ENCODE measurements around the gene TMEM63C.
A peak's percentile ranks its signal among the peaks of the same experiment; 100 is the strongest.

The TMEM63C gene

DNA sequence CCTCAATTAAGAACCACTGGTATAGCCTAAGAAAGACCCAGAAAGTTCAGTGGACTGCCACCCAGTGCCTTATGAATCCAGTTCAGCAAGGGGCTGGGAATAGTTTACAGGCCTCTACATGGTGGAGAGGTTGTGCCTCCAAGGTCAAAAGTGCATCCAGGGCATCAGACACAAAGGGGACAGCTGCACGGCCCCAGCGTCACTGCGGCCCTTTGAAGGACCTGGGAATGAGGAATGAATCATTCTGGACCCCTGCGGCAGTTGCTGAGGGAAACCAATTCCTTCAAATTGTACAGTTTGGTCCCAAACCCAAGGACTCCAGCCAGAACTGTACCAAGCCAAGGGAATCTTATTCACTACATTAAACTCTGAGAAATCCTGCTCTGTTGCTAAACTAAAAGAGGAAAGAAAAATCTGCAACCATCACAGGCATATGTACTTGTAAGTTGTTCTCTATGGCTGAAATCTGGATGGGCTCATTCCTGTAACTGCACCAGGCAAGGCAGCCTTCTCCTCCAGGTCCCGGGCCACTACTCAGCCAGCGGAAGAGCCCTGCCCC is 100.3 kb downstream of the TMEM63C start:
- no peak for DNase-seq

DNA sequence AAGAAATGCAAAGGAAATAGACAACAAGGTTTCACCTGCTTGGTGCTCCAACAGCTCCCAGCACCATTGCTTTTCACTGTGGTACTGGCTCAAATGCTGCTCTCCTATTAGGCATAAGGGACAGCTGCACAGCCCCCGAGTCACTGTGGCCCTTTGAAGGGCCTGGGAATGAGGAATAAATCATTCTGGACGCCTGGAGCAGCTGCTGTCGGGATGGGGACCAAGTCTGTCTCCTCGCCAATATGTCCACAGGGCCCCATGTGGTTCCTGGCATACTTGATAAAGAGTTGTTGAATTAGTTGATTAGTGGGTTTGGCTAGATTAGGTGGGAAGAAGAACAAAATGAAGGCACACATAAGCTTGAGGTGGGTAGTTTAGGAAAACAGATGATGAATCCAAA is 102.5 kb downstream of the TMEM63C start:
- no peak for DNase-seq

DNA sequence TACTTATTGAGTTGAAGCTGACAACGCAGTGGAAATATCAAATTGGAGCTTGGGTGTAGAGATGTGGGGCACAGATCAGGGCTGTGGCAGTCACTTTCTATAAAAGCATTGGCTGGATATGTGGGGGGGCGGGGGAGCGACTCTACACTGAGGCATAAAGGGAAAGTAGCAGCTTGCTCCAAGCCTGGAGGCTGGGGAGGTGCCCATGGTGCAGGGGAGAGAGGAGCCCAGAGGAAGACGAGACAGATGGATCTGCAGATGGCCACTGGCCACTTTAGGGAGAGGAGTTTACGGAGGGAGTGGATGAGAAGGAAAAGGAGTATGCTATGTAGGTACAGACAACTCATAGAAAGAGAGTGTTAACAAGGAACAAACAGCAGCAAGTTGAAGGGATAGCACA is 102.9 kb downstream of the TMEM63C start:
- no peak for DNase-seq

DNA sequence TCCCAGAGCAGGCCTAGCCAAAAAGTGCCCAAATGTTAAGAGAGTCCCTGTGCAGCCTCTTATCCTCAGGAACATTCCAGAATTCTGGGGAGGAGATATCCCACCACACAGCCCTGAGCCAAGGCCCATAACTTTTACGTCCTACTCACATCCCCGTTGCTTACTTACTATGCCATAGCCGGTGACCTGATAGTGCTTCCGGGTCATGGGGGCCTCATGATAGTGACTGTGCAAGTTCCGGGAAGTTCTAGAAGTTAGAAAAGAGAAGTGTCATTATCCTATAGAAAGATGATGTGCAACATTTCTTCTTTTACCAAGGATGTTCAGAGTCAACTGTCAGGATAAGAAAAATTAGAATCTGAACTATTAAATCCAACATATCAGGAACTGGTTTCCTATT is 105.0 kb downstream of the TMEM63C start:
- no peak for DNase-seq

DNA sequence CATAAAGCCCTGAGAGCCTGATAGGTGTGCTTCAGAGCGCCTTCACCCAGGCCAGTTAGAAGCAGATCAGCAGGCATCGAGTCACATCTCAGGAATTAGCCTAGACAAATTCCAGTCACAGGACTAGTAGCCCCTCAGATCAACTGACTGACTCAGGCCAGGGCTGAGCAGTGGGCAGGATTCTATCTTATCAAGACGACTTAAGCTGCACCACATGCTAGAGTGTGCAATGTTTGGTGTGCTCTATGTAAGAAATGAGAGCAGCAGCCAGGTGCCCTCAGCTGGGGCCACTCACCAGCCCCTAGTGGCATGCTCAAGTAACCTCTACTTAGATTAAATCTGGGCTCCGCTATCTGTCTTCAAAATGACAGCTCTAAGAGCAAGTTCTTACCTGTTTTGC is 109.1 kb downstream of the TMEM63C start:
- DNase-seq: no peak

DNA sequence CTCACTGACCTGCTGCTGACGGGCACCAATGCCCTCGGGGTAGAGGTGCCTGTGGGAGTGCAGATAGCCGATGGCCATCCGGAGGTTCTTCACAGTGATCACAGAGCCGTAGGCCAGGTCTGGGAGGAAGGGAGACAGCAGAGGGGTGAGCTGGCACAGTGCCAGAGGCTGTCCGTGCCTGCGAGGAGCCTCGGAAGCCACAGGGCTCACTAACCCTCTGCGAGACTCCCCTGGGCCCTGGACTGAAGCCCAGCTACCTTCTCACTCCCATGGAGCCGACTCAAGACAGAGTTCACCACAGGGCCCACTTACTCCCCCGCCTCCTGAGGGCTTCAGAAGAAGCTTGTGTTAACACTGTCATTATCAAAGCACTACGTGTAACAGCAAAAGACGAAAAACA is 114.6 kb downstream of the TMEM63C start:
- DNase-seq: no peak

DNA sequence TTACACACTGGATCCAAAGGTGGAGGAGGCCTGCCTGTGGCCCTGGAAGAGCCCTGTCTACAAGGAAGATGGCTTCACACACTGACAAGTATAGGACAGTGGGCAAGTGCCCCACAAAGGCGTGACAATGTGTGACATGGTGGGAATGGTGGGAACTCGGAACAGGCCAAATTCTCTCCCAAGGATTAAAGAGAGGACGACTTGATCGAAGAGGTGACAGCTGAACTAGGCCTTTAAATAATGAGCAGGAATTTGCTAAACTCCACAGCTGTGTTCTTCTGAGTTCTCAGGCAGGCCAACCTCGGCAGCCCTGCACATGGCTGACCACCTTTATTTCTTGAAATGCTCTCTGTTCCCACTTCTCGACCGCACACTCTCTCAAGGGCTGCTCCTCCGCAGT is 115.3 kb downstream of the TMEM63C start:
- no peak for DNase-seq

DNA sequence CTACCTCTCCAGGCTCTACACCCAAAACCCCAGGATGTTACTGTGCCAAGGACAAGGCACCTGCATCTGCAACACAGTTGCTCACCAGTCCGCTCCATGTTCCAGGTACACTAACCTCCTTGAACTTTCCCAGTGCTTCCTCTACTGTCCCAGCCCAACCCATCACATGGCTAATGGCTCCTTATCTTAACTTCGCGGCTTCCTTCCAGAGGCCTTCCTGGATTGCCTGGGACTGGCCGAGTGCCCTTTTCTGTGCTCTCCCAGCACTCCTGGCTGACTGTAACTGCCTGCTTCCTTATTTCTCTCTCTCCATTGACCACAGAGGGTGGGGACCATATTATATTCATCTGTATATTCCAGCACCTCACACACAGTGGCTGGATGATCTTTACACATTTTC is 118.2 kb downstream of the TMEM63C start:
- no peak for DNase-seq

DNA sequence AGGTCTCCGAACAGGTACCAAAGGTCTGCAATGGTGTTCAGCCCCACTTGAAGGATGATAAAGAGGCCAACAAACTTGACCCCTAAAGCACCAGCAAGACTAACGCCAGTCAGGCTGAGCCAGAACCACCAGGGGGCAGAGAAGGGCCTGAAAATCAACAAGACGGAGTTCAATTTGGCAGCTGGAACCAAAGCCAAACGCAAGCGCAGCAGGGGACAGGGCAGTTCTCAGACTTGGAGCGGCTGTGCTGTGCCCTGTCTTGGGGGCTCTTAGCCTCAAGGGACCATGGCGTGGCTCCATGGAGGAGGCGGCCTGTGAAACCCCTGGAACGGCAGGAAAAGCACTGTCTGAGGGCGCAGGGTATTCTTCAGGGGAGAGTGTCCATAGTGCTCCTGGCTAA is 119.5 kb downstream of the TMEM63C start:
- peak; percentile 36 to 42 for DNase-seq

DNA sequence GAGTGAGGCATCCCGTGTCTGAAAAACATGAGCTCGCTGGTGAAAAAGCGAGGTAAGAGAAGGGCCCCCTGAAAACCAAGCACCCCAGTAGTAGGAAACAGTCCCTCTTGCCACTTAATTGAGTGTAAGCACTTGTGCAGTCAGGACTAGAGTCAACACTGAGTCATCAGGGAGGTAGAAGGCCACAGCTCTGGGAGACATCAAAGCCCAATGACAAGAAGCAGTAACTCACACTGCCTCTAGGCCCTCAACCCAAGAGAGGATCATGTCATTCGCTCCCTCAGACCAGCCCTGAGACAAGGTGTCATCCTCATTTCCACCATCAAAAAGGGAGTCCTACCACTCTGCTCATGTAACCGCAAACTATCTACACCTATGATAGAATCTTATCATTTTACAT is 121.3 kb downstream of the TMEM63C start:
- DNase-seq: peak in 1 of 2 experiments; percentile 8

DNA sequence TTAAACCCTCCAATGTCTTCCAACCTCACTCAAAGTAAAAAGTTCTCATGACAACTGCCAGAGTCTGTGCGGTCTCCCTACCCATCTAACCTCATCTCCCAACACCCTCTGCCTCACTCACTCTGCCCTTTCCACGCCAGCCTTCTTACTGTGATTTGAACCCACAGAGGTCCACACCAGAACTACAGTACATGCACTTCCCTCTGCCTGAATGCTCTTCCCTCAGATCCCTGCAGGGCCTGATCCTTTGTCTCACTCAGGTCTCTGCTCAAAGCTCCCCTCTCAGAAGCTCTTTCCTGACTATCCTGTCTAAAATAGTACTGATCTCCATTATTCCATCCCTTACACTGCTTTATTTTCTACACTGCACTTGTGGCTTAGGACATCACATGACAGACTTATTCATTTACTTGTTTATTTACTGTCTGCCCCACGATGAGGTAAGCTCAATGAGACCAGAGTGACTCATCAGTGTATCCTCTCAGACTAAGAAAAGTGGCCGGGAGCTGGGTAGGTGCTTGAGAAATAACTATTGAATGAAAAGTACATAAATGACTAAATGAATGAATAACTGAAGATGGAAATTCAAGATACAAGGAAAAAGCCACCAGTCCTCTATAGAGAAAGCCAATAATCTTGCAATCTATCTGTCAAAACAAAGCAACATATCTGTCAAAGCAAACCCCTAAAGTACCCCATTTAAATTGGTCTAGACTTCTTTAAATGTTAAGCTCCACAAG is 122.0 kb downstream of the TMEM63C start:
- DNase-seq: no peak

DNA sequence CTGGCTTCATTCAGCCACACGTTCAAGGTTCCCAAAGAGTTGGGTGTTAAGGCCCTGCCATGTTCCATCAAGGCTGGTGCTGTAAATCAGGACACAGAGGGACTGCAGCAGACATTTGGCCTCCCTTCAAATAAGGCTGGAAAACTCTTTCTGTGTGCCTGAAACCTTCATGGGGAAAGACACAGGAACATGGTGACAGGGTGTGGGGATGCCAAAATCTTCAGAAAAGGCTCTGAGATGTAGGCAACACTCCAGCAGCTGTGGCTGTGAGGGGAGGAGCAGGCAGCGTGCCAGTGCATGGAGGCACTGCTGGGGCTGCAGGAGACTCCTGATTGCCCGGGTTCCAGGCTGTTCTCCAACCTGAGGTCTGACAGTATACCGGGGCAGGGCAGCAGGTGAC is 124.1 kb downstream of the TMEM63C start:
- DNase-seq: no peak

DNA sequence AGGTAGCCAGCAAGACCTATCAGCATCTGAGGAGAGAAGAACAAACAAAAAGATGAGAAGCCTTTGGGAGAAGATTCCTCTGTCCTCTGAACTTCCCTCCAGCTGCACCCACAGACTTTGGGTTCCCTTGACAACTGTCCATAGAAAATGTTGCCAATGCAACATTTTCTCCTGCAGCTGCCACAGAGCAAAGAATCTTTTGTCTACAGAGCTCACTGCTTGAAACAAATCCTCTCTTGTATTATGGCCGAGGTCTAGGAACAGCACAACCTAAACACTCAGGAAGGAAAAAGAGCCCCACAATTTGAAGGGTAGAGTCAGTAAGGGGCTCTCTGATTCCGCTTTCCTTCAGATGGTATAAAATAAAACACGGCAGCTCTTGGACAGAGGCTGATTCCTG is 124.8 kb downstream of the TMEM63C start:
- no peak for DNase-seq

DNA sequence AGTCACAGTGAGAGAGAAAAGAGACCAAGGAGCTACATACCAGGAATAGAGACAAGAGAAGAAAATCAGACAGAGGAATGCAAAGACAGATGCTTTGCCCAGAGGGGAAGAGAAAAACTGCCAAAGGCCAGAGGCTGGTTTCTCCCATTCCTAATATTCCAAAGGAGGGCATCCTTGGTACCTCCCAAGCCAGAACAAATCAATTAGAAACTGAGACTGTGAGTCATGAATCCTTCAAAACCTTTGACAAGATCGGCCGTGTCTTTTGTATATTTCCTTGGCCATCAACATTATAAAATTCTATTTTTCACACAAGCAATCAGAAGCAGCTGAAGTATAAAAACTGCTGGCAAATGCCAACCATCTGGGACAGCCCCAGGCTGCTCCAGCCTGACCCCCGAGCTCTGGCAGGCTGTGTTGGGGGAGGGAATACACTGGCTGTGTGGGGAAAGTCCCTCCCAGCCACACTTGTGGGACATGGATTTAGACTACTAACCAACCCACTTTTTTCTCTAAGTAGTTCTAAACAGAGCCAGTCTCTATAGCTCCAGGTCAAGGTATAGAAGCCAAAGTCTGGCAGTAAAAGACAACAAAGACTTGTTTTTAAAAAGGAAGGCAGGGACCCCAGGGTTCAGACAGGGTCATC is 125.4 kb downstream of the TMEM63C start:
- no peak for DNase-seq

Measured in stimulated activated CD4-positive, alpha-beta T cell treated with anti-CD3 and anti-CD28 coated beads, Interleukin-4, amount 100 ng/mL, for 4 hours (primary cell).